H9 (cell line): ENCODE measurements around the gene GOLGA6L25. TPM values are rescaled to one million over a fixed set of nuclear protein-coding genes. Genes with fewer than 3 reads are reported as not detected.
"Not testable (repeated sequence)": the region's sequence is repeated elsewhere in the genome, so short reads cannot be mapped to it uniquely, and the experiment has no call there.

ENCODE experiments used
- DNase-seq: peaks from one replicate; pipeline ENCODE4 v3.0.0-alpha.2; 2017
- H2AFZ ChIP-seq: one replicate; pipeline ENCODE4 v1.6.1; 2013; ENCODE audit warnings: mild to moderate bottlenecking, low read length, control low read depth, moderate library complexity
- H2AK5ac ChIP-seq: 2 replicates; pipeline ENCODE4 v1.6.1; 2013; ENCODE audit warnings: low read length, control low read depth, mixed read lengths; ENCODE audit not compliant: insufficient read length
- H2BK120ac ChIP-seq: one replicate; pipeline ENCODE4 v1.6.1; 2013; ENCODE audit warnings: low read depth, mild to moderate bottlenecking, low read length, control low read depth, inconsistent platforms; ENCODE audit not compliant: poor library complexity, severe bottlenecking
- H2BK12ac ChIP-seq: 2 replicates; pipeline ENCODE4 v1.6.1; 2013; ENCODE audit warnings: low read length, control low read depth, mixed read lengths, low read depth; ENCODE audit not compliant: insufficient read length
- H2BK15ac ChIP-seq: 2 replicates; pipeline ENCODE4 v1.6.1; 2013; ENCODE audit warnings: low read depth, low read length, control low read depth
- H2BK20ac ChIP-seq: one replicate; pipeline ENCODE4 v1.6.1; 2013; ENCODE audit warnings: low read depth, mild to moderate bottlenecking, low read length, control low read depth, inconsistent platforms; ENCODE audit not compliant: poor library complexity, severe bottlenecking
- H2BK5ac ChIP-seq: 2 replicates; pipeline ENCODE4 v1.6.1; 2013; ENCODE audit warnings: low read length, control low read depth, mixed read lengths; ENCODE audit not compliant: insufficient read length
- H3K14ac ChIP-seq: 2 replicates; pipeline ENCODE4 v1.6.1; 2013; ENCODE audit warnings: low read length, control low read depth; ENCODE audit not compliant: insufficient read depth
- H3K18ac ChIP-seq: 2 replicates; pipeline ENCODE4 v1.6.1; 2013; ENCODE audit warnings: low read depth, mild to moderate bottlenecking, mixed read lengths, low read length, control low read depth; ENCODE audit not compliant: insufficient read length
- H3K23ac ChIP-seq: 2 replicates; pipeline ENCODE4 v1.6.1; 2013; ENCODE audit warnings: low read length, control low read depth, mixed read lengths, low read depth; ENCODE audit not compliant: insufficient read length
- H3K23me2 ChIP-seq: 2 replicates; pipeline ENCODE4 v1.6.1; 2013; ENCODE audit warnings: low read depth, mild to moderate bottlenecking, mixed read lengths, low read length, control low read depth; ENCODE audit not compliant: insufficient read length, poor library complexity, severe bottlenecking
- H3K27ac ChIP-seq: 2 replicates; pipeline ENCODE4 v1.5.1; 2013; ENCODE audit warnings: low read length, control low read depth, mixed read lengths, low read depth; ENCODE audit not compliant: insufficient read length
- H3K27me3 ChIP-seq: 2 replicates; pipeline ENCODE4 v1.6.1; 2013; ENCODE audit warnings: low read length, control low read depth, inconsistent platforms; ENCODE audit not compliant: insufficient read depth
- H3K4ac ChIP-seq: 2 replicates; pipeline ENCODE4 v1.6.1; 2013; ENCODE audit warnings: low read depth, mild to moderate bottlenecking, control low read depth, inconsistent platforms, low read length, moderate library complexity
- H3K4me1 ChIP-seq: 2 replicates; pipeline ENCODE4 v1.6.1; 2013; ENCODE audit warnings: low read length, control low read depth, inconsistent platforms; ENCODE audit not compliant: insufficient read depth
- H3K4me2 ChIP-seq: 2 replicates; pipeline ENCODE4 v1.6.1; 2013; ENCODE audit warnings: low read length, control low read depth, mixed read lengths; ENCODE audit not compliant: insufficient read length, insufficient read depth
- H3K56ac ChIP-seq: 2 replicates; pipeline ENCODE4 v1.6.1; 2013; ENCODE audit warnings: low read depth, mild to moderate bottlenecking, mixed read lengths, low read length, control low read depth; ENCODE audit not compliant: insufficient read length
- H3K79me1 ChIP-seq: 2 replicates; pipeline ENCODE4 v1.6.1; 2013; ENCODE audit warnings: low read depth, mild to moderate bottlenecking, moderate library complexity, low read length, control low read depth, inconsistent platforms; ENCODE audit not compliant: insufficient read depth, poor library complexity, severe bottlenecking
- H3K79me2 ChIP-seq: 2 replicates; pipeline ENCODE4 v1.6.1; 2013; ENCODE audit warnings: low read length, control low read depth, inconsistent platforms; ENCODE audit not compliant: insufficient read depth
- H3K9ac ChIP-seq: 2 replicates; pipeline ENCODE4 v1.6.1; 2013; ENCODE audit warnings: low read length, control low read depth, mixed read lengths; ENCODE audit not compliant: insufficient read length; ENCODE audit errors: extremely low read depth
- H3K9me3 ChIP-seq: one replicate; pipeline ENCODE4 v1.6.1; 2013; ENCODE audit warnings: low read depth, low read length, inconsistent platforms; ENCODE audit not compliant: control insufficient read depth
- H3T11ph ChIP-seq: one replicate; pipeline ENCODE4 v1.6.1; 2013; ENCODE audit warnings: mild to moderate bottlenecking, low read length, control low read depth, inconsistent platforms
- H4K20me1 ChIP-seq: one replicate; pipeline ENCODE4 v1.6.1; 2013; ENCODE audit not compliant: control insufficient read depth, insufficient read length, insufficient read depth
- H4K5ac ChIP-seq: 2 replicates; pipeline ENCODE4 v1.6.1; 2013; ENCODE audit warnings: low read depth, mild to moderate bottlenecking, mixed read lengths, low read length, control low read depth; ENCODE audit not compliant: insufficient read length
- H4K8ac ChIP-seq: replicated peaks from 2 replicates; pipeline ENCODE4 v1.6.1; 2013; ENCODE audit warnings: low read length, control low read depth, mixed read lengths, low read depth; ENCODE audit not compliant: insufficient read length
- H4K91ac ChIP-seq: 2 replicates; pipeline ENCODE4 v1.6.1; 2013; ENCODE audit warnings: low read depth, mild to moderate bottlenecking, moderate library complexity, mixed read lengths, low read length, control low read depth; ENCODE audit not compliant: insufficient read length
- H3K27ac Mint-ChIP-seq, 3 experiments: 2 replicates in 2 of 3; 3 replicates in 1 of 3; pipeline ENCODE4 v1.8.0; 2020 to 2021; ENCODE audit warnings: mixed read lengths in 3 of 3, mild to moderate bottlenecking in 1 of 3, moderate library complexity in 1 of 3
- H3K27me3 Mint-ChIP-seq: 2 replicates; pipeline ENCODE4 v1.8.0; 2021; ENCODE audit warnings: low read depth, mild to moderate bottlenecking, moderate library complexity, mixed read lengths
- H3K36me3 Mint-ChIP-seq, 3 experiments: 2 replicates in 2 of 3; 3 replicates in 1 of 3; pipeline ENCODE4 v1.8.0; 2020 to 2021; ENCODE audit warnings: low read depth in 3 of 3, mixed read lengths in 3 of 3; ENCODE audit not compliant: insufficient read depth in 1 of 3
- H3K4me1 Mint-ChIP-seq, 2 experiments: 2 replicates each; pipeline ENCODE4 v1.8.0; 2020; ENCODE audit warnings: mixed read lengths in 2 of 2
- H3K4me3 Mint-ChIP-seq, 2 experiments: 2 replicates in 1 of 2; 3 replicates in 1 of 2; pipeline ENCODE4 v1.8.0; 2020 to 2021; ENCODE audit warnings: mild to moderate bottlenecking in 2 of 2, mixed read lengths in 2 of 2, moderate library complexity in 1 of 2
- H3K9me3 Mint-ChIP-seq, 2 experiments: 2 replicates in 1 of 2; 3 replicates in 1 of 2; pipeline ENCODE4 v1.8.0; 2020; ENCODE audit warnings: mild to moderate bottlenecking in 2 of 2, mixed read lengths in 2 of 2, moderate library complexity in 1 of 2
- WGBS: extraction: QIAGEN DNeasy Blood & Tissue Kit; methylation state at CpG from one replicate; pipeline ENCODE4 v1.1.7; 2013; ENCODE audit warnings: missing lambda C conversion rate, low lambda C conversion rate, mixed read lengths; ENCODE audit not compliant: insufficient read length; ENCODE audit errors: extremely low coverage; 5-methylcytosine and 5-hydroxymethylcytosine counted together
- total RNA-seq: library from RNA; stranded (reverse); gene quantifications from 2 replicates; pipeline ENCODE4 v1.2.1, GENCODE V29; 2021

GOLGA6L25 gene
- total RNA-seq, 1 experiment from 2014 or later = not detected

DNA sequence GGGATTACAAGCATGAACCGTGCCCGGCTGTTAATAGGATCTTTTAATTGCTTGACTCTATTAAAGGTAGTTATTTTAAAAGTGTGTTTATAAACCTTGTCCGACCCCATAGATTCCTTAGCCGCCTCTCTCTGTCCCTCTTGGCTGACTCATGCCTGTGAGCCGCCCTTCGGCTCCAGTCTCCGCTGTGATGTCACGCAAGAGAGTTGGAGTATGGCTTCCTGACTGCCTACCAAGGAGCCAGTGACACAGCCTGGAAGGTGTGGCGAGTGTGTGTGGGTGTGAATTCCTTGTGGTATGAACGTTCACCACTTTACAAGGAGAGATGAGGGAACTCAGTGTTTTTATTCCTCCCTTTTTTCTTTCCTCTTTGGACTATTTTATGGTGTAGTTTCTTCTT lies 44.1 kb downstream of the GOLGA6L25 start:
- H3K36me3 Mint-ChIP-seq = peaks cover 7 to 15% (median 7%) of the 10 kb centered on the region in 3 experiments; a peak in 6 of 7 replicates
- WGBS = no CpG with 5 or more reads among the region's 10 CpGs
- not testable (repeated sequence) for H3T11ph ChIP-seq, H3K4me3 Mint-ChIP-seq, H3K9me3 Mint-ChIP-seq, H3K9me3 ChIP-seq, H3K27ac ChIP-seq, H4K8ac ChIP-seq, H2BK20ac ChIP-seq, H3K4me2 ChIP-seq, H4K91ac ChIP-seq, H3K79me1 ChIP-seq, DNase-seq, H4K5ac ChIP-seq, H3K4ac ChIP-seq, H3K27me3 Mint-ChIP-seq, H3K14ac ChIP-seq, H4K20me1 ChIP-seq, H2BK15ac ChIP-seq, H3K23ac ChIP-seq, H2AK5ac ChIP-seq, H3K9ac ChIP-seq, H3K23me2 ChIP-seq, H3K27ac Mint-ChIP-seq, H3K18ac ChIP-seq, H3K56ac ChIP-seq, H3K4me1 Mint-ChIP-seq, H2AFZ ChIP-seq, H2BK12ac ChIP-seq, H3K4me1 ChIP-seq, H2BK5ac ChIP-seq, H3K27me3 ChIP-seq, H3K79me2 ChIP-seq, H2BK120ac ChIP-seq

DNA sequence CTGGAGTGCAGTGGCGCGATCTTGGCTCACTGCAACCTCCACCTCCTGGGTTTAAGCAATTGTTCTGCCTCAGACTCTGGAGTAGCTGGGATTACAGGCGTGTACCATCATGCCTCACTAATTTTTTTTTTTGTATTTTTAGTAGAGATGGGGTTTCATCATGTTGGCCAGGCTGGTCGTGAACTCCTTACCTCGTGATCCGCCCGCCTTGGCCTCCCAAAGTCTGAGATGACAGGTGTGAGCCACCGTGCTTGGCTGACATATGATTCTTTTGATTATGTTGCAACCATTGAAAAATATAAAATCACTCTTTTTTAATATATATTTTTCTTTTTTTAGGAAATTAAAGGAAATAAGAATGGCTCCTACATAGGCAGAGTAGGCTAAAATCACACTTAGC lies 44.8 kb downstream of the GOLGA6L25 start:
- H4K91ac ChIP-seq, H3K27ac ChIP-seq, H2BK120ac ChIP-seq, H3K4me1 Mint-ChIP-seq, H3K56ac ChIP-seq, H3K4me2 ChIP-seq, H3T11ph ChIP-seq, H2AFZ ChIP-seq, H3K4ac ChIP-seq, DNase-seq, H2AK5ac ChIP-seq, H3K27ac Mint-ChIP-seq, H3K79me2 ChIP-seq, H3K9ac ChIP-seq, H2BK12ac ChIP-seq, H3K9me3 Mint-ChIP-seq, H2BK20ac ChIP-seq, H2BK5ac ChIP-seq, H3K23ac ChIP-seq, H3K9me3 ChIP-seq, H3K18ac ChIP-seq, H3K23me2 ChIP-seq, H4K5ac ChIP-seq, H4K8ac ChIP-seq, H3K14ac ChIP-seq, H3K4me1 ChIP-seq, H3K27me3 Mint-ChIP-seq, H2BK15ac ChIP-seq, H3K4me3 Mint-ChIP-seq, H3K27me3 ChIP-seq, H4K20me1 ChIP-seq, H3K79me1 ChIP-seq: not testable (repeated sequence)
- peaks cover 7 to 15% (median 7%) of the 10 kb centered on the region in 3 experiments; a peak in 6 of 7 replicates for H3K36me3 Mint-ChIP-seq
- WGBS = no CpG with 5 or more reads among the region's 8 CpGs
